Measurements from ENCODE around the gene USP54.

GRCh38 chr10:73537288-73537687, 53.9 kb downstream of the USP54 start:
- no peak for TF ChIP-seq POLR2A (IDR thresholded peaks at IDR 0.05; ENCODE audit: low read depth, low read length)
- no peak for TF ChIP-seq TAF1 (IDR thresholded peaks at IDR 0.05; ENCODE audit: low read depth, low read length)

Data from GM12891 (cell line).